GM12873 (cell line): ENCODE measurements around the gene ZNF697.

Source experiments
- TF ChIP-seq, protein P1 (sequence below): IDR thresholded peaks from 2 replicates; pipeline ENCODE4 v1.5.1; 2012; ENCODE audit warnings: low read depth, mild to moderate bottlenecking, moderate library complexity, low read length, control low read depth; ENCODE audit not compliant: insufficient read depth; ENCODE audit errors: missing control alignments

Gene ZNF697

DNA sequence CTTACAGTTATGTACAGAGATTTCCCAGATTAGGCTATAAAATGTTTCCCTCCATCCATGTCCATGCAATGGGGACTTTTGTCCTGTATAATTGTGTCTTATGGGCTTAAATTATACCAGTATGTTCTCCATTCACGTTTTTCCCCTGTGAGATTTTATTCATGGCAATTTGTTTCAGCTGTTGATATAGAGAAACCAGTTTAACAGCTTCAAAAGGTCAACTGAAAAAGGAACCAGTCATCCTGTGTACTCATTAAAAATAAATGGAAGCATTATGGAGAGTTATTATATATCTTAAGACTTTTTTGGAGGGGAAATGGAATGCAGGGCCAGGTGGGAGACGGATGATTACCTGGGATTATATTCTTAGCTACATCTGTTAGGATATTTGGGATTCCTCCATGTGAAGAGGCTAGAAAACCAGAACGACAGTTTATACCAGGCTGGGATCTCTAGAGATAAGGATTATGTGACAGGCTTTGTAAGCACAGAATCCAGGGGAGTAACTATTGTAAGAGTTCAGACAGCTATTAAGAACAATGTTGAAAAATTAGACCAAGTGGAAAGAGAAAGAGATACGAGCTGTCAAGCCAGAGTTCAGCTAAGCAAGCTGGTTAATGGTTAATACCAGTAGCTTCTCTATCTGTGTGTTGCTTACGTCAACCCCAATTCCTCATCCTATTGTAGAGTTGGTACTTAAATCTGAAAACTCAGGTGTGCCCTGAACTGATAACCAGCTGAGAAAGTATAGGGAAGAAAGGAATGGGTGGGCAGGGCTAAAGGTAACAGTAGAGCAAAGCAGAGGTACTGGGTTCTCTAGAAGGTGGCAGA lies 12.4 kb upstream of the ZNF697 start:
- TF ChIP-seq, protein P1, sequence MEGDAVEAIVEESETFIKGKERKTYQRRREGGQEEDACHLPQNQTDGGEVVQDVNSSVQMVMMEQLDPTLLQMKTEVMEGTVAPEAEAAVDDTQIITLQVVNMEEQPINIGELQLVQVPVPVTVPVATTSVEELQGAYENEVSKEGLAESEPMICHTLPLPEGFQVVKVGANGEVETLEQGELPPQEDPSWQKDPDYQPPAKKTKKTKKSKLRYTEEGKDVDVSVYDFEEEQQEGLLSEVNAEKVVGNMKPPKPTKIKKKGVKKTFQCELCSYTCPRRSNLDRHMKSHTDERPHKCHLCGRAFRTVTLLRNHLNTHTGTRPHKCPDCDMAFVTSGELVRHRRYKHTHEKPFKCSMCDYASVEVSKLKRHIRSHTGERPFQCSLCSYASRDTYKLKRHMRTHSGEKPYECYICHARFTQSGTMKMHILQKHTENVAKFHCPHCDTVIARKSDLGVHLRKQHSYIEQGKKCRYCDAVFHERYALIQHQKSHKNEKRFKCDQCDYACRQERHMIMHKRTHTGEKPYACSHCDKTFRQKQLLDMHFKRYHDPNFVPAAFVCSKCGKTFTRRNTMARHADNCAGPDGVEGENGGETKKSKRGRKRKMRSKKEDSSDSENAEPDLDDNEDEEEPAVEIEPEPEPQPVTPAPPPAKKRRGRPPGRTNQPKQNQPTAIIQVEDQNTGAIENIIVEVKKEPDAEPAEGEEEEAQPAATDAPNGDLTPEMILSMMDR = no peak

DNA sequence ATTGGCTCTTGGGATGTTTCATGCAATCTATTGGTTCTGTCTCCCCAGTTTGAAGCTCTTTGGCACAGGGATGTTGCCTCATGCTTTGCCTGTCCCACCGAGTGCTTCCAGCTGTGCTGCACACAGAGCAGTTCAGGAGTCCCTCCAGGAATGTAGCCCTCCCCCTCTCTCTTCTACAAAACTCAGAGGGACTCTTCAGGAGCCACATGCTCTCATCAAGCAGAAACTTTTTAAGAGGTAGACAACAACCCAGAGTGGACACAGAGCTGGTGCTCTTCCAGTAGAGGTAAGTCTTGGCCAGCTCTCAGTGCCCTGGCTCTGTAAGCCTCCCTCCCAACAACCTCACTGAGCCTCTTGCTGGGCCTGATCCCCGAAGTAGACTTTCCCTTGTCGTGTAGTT lies 11.6 kb upstream of the ZNF697 start:
- TF ChIP-seq, protein P1 = no peak

DNA sequence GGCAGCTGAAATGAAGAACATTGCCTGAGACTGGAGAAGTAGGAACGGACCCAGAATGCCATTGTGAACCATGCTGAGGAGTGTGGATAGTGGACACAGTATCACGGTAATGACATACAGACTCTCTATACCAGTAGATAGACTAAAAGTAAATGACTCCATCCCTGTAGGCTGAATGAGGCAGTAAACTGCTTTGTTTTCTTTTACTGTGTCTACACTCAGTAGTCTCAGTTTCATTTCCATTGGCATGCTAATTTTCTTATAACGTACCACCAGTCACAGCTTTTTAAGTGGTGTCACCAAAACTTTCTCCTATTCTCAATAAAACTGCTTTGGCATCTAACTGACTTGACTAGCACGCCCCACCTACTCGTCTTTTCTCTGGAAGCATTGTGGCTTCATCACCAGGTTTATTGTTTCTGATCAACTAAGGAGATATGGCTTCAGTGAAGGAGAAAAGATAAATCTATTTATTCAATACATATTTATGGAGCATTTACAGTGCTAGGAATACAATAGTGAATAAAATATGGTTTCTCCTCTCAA lies 8.4 kb upstream of the ZNF697 start:
- TF ChIP-seq, protein P1 = no peak

- TF ChIP-seq, protein P1 = no peak
These were observed 7.1 kb upstream of the ZNF697 start for GRCh38 chr1:119655154-119655553.

DNA sequence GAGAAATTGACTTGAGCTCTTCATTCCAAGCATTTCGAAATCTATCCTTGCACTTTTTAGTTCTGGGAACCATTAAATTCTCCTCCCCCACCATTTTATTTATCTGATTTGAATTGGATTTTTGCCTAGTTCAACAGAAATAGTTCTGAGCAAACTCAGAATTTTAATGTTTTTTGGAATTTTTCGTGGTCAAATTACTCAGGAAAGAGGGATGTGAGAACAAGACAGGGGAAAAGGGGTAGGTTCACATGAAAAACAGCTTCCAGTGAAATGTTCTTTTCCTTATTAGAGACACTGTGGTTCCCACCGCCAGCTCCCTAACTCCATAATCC lies 5.7 kb upstream of the ZNF697 start:
- TF ChIP-seq, protein P1 = no peak

DNA sequence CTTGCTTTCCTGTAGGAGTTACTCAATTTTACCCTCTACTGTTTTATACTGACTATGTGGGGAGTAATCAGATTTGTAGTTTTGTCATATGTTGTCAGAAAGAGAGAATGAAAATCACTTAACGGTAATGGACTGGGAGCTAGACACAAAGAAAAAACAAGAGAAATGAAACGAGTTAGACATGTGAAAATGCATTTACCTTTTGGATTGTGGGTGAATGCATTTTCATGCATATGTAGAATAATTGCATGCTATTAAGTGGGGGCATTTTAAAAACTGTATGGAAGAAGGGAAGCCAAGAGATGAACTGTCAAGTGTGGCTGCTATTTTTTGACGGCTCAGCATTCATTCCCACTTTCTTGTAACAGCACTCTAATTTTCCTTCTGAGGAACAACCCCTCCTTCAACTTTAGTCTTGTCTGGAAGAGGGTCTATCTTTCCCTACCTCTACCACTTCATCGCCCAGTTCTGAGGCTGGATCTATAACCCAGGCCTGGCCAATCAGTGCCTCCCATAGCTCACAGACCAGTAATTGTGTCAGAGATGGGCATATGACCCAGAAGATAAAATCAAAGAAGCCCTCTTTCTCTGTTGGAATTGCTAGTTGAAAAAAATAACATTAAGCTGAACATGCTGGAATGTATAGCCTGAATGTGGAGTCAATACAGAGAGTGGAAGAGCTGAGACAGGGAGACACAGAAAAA lies 5.2 kb upstream of the ZNF697 start:
- TF ChIP-seq, protein P1 = no peak

- TF ChIP-seq, protein P1 = no peak
These were observed 4.5 kb upstream of the ZNF697 start for GRCh38 chr1:119652587-119652986.
